KOPT-K1 (cell line): ENCODE data around the gene NALCN.

Experiments used
- H3K27ac ChIP-seq: fragments of 200-600 bp; sonication (generic); 2 replicates; pipeline ENCODE4 v1.5.1; 2016; ENCODE audit warnings: antibody characterized with exemption, mild to moderate bottlenecking, low read depth, low read length; ENCODE audit not compliant: poor library complexity, severe bottlenecking
- H3K36me3 ChIP-seq: fragments of 200-600 bp; sonication (generic); 2 replicates; pipeline ENCODE4 v1.5.1; 2017; ENCODE audit warnings: antibody characterized with exemption, mild to moderate bottlenecking, low read length, moderate library complexity; ENCODE audit not compliant: insufficient read depth
- H3K9me3 ChIP-seq: fragments of 200-600 bp; sonication (generic); 2 replicates; pipeline ENCODE4 v1.5.1; 2017; ENCODE audit warnings: antibody characterized with exemption, low read length, mild to moderate bottlenecking; ENCODE audit not compliant: insufficient read depth, poor library complexity, severe bottlenecking

Gene NALCN

DNA sequence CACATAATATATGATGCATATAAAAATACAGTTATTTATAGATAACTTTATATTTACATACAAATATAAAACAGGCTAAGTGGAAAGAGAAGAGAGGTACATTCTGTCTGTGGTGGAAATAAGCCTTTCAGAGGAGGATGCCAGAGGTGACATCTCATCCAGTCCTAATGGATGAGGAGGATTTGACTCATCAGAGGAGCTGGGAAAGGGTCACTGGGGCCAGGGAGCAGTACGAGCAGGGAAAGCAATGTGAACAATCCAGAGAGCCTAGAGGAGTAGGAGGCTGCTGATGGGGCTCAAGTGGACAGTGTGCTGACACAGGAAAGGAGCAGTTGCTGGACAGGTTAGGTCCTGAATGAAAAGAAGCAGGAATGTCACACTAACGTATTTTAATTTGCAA, 18.6 kb downstream of the NALCN start:
- Histone ChIP-seq H3K36me3 (no peaks in the 10 kb centered on the region), H3K9me3 (no peaks in the 10 kb centered on the region), H3K27ac (no peak overlapping the region)

DNA sequence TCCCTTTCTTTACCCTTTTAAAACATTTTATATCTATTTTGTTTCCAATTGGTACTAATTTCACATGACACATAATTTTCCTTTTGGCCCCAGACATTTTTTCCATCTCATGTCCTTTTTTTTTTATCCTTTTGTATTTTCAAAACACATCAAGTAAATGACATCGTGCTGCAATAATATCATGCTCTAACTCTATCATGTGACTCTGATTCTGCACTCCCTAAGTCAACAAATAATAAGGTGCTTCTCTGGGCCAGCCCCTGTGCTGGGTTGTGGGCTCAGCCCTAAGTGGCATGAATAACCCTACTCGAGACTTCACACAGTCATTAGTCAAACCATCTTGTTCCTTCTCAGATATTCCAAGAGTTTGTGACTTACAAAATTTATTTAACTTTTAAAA, 21.7 kb downstream of the NALCN start:
- H3K27ac ChIP-seq, result no peak overlapping the region
- H3K36me3 ChIP-seq, result no peaks in the 10 kb centered on the region
- H3K9me3 ChIP-seq, result no peaks in the 10 kb centered on the region

DNA sequence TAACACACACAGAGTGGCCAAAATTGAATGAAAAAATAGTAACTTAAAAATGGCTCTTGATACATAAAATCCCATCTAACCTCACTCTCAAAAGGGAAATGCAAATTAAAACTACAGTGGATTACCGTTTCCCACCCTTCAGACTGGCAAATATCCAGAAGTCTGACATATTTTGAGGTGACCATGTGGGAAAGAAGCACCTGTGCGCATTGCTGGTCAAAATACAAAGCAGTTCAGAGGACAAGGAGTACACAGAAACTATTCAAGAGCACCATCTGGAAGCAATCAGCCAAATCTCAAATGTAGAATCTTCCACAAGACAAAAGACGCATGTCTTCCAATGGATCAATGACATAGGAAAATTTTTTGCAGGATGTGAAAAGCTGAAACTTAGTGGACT, 23.2 kb downstream of the NALCN start:
- Histone ChIP-seq H3K36me3 (no peaks in the 10 kb centered on the region), H3K27ac (no peak overlapping the region), H3K9me3 (no peaks in the 10 kb centered on the region)

DNA sequence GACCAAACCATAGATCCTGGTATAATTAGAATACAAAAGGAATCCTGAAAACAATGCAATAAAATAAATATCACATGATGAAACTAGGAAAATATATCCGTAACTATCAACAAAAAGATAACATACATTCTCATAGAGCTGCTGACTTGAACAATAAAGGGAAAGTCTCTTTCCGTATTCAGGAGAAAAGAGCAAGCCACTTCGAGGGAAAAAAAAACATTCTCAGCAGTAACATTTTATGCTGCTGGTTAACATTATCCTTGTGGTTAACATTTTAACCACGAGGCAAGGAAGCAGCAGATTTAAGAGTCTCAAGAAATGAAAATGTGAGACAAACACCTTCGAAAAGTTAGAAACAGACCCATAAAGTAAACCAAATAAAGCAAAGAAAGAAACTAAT, 25.8 kb downstream of the NALCN start:
- Histone ChIP-seq H3K27ac (no peak overlapping the region), H3K36me3 (no peaks in the 10 kb centered on the region), H3K9me3 (no peaks in the 10 kb centered on the region)

DNA sequence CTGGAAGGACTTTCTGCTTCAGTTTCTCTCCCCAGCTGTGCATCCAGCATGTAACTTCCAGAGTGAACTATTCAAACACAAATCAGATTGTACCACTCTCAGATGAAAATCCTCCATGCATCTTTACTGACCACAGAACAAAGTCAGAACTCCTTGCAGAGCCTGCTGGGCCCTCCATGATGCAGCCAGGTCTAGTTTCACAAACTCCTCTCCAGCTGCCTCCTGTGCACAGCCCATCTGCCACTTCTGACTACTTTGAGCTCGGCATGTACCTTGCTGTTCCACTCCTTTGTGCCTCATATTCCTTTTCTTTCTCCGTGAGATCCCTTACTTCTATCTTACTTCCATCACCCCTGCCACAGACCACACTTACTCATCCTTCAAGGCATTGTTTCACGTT, 31.4 kb downstream of the NALCN start:
- no peaks in the 10 kb centered on the region for H3K36me3 ChIP-seq
- H3K9me3 ChIP-seq, result no peaks in the 10 kb centered on the region
- H3K27ac ChIP-seq, result no peak overlapping the region

DNA sequence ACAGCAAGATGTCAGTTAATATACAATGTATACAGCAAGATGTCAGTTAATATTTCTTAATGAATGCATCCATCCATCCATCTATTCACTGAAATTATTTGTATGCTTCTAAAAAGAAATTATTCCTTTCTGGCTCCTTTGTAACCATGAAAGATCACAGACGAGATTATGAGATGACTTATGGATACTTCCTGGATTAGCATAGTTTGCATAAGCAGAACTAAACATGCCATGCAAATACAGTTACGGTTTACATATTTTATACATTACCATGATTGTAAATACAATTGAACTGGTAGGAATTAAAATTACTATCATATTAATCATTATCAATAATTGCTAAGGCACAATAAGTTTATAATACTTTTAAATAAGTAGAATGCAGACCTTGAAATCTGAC, 32.7 kb downstream of the NALCN start:
- Histone ChIP-seq H3K9me3 (no peaks in the 10 kb centered on the region), H3K27ac (no peak overlapping the region), H3K36me3 (no peaks in the 10 kb centered on the region)

DNA sequence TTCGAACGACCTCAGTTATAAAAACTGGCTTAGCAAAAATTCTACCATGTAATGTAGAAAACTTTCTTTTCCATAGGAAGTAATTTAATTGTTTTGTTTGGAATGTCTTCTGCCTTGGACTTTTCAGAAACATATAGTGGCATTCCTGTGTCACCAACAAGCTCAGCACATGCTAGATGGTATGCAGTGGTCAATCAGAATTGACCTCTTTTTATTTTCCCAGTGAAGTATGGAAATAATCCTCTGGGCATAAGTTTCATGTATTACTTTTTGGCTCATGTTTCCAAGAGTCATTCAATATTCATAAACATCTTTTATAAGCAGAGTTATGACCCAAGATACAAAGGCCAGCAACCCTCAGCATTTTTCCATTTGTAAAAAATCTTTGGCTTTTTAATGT, 33.6 kb downstream of the NALCN start:
- no peak overlapping the region for H3K27ac ChIP-seq
- H3K36me3 ChIP-seq, result no peaks in the 10 kb centered on the region
- no peaks in the 10 kb centered on the region for H3K9me3 ChIP-seq

DNA sequence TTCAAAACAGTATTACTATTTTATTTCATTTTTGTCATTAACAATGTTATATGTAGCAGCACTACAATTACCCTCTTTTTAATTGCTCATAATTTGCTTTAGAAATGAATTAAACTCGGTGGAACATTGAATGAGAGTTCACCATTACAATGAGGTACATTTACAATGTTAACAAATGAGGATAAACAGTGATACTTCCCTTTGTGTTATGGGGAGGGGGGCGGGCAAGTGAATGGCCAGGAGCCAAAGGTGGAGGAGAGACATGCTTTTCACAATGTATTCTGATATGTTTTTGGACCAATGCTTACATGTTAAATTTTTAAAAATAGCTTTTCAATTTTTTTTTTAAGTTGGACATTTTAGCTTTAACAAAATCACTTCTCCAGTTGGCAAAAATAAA, 34.2 kb downstream of the NALCN start:
- H3K27ac ChIP-seq, result no peak overlapping the region
- H3K36me3 ChIP-seq, result no peaks in the 10 kb centered on the region
- no peaks in the 10 kb centered on the region for H3K9me3 ChIP-seq

DNA sequence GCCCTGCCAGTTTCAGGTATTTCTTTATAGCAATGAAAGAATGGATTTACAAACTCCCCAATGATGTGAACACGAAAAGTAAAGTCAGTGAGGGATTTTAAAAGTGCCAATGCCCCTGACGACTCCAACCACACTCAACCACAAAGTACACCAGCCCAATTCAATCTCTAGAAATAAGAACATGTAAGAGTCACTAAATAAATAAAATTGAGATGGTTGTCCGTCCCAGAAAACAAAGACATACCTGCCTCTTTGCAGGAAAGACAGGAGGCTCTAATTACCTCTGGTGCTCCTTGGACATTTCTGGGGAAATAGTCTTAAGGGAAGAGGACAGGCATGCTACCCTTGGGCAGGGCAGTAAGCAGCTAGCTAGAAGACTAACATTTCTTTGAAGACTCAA, 55.8 kb downstream of the NALCN start:
- no peaks in the 10 kb centered on the region for H3K36me3 ChIP-seq
- no peak overlapping the region for H3K27ac ChIP-seq
- H3K9me3 ChIP-seq, result no peaks in the 10 kb centered on the region

DNA sequence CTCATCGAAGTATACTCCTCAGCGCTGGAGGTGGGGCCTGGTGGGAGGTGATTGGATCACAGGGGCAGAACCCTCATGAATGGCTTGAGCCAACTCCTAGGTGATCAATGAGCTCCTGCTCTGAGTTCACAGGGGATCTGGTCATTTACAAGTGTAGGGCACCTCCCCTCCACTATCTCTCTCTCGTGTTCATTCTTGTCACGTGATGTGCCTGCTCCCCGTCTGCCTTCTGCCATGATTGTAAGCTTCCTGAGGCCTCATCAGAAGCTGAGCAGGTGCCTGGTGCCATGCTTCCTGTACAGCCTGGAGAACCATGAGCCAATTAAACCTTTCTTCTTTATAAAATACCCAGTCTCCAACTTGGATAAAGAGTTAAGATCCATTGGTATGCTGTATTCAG, 61.4 kb downstream of the NALCN start:
- Histone ChIP-seq H3K36me3 (no peaks in the 10 kb centered on the region), H3K27ac (no peak overlapping the region), H3K9me3 (no peaks in the 10 kb centered on the region)

DNA sequence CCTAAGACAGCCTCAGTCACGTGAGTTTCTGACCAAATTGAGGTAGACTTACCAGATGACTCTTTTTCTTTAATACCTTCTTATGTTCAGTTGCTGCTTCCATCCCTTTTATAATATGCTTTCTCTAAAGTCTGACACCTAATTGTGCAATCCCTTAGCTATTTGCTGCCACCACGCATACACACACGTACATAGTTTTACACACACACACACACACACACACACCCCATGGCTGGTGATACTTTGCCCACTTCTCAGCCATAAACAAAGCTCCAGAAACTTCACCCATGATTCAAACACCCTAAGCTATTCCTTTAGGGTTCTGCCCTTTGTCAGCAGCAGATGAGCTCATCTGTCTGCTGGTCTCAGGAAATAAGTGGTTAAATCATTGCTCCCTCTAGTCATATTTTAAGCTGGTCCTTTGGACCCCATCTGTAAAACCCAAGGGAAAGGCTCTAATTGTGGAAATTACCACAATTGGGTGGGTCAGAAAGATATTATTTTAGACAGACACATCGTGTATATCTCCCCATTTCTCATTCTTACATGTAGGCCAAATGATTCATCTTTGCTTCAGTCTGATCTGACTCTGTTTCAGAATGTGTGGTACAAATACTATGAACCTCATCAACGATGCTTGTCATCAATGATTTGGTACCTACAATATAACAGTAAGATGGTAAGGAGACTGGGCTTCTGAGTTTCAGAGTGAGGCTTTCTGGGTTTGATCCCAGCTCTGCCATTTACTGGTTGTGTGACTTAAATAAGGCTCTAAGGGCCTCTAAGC, 69.2 kb downstream of the NALCN start:
- Histone ChIP-seq H3K36me3 (no peaks in the 10 kb centered on the region), H3K9me3 (no peaks in the 10 kb centered on the region), H3K27ac (no peak overlapping the region)

DNA sequence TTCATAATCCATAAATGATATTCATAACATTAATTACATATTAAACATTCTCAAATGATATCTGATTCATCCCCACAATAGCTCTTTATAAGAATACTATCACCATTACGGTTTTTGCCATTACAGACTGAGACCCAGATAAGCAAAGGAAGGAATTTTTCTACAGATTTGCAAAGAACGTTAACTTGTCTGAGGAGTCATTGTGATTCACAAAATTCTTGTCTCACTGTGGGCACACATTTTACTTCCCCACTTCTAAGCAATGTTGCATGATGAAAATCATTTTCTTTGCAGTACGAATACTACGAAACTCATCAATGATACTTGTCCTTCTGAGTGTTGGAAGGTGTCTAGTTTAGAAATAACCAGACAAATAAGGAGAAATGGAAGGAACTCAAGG, 70.1 kb downstream of the NALCN start:
- Histone ChIP-seq H3K27ac (no peak overlapping the region), H3K36me3 (no peaks in the 10 kb centered on the region), H3K9me3 (no peaks in the 10 kb centered on the region)

DNA sequence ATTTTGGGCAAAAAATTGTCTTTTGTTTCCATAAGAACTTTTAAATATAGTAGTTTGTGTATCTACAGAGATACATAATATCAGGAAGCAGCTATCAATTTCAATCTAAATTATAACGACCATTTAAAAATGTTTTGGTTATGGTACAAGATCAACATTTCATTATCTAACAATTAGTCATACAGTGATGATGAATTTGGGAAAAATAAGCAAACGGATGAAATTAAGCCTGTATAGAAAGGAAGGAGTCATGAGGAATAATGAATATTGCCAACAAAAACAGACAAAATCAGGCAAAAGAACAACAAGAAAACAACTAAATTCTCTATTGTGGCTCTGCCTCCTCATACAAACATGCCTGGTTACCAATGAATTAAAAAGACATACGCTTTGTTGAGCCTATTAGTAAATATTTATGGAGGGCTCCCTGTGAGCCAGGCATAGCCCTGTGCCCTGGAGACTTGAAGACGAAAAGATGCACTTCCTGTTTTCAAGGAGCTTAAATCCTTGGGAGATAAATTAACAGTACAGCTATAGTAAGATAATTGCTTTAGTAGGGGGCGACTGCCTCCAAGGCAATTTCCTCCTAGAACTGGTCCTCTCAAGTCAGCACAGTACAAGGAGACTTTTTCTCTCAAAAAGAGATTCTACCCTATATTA, 73.0 kb downstream of the NALCN start:
- no peaks in the 10 kb centered on the region for H3K9me3 ChIP-seq
- H3K36me3 ChIP-seq, result no peaks in the 10 kb centered on the region
- H3K27ac ChIP-seq, result no peak overlapping the region

DNA sequence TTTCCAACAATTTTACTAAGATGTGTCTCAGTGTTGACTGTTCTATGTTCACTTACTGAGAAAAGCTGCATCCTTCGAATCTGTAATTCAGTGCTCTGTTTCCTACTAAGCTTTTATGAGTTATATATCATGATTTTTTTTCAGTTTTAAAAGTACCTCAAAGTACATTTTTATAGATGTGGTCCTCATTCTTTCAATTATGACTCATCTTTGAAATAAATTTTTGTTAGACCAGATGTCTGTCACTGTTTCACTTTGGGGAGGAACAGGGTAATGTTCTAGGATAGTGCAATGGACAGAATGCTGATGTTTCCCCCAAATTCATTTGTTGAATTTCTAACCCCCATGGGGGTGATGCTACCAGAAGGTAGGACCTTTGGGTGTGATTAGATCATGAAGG, 74.8 kb downstream of the NALCN start:
- Histone ChIP-seq H3K36me3 (no peaks in the 10 kb centered on the region), H3K9me3 (no peaks in the 10 kb centered on the region), H3K27ac (no peak overlapping the region)

DNA sequence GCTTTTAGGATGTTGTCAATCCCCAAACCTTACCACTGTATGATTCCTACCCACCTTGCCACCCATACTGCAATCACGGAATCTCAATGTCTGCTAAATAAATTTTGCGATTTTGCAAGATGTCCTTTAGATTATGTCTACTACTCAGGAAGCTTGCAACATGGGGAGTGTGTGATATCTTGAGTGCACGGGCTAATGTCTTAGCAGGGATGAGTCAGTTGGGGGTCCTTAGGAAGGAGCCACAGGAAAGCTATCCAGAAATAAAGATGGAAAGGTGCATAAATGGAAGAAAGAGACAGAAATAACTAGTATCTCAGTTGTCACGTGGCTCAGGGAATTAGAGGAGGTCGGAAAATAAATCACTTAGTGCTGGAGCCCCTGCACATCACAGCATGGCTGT, 77.1 kb downstream of the NALCN start:
- Histone ChIP-seq H3K9me3 (no peaks in the 10 kb centered on the region), H3K36me3 (no peaks in the 10 kb centered on the region), H3K27ac (no peak overlapping the region)

DNA sequence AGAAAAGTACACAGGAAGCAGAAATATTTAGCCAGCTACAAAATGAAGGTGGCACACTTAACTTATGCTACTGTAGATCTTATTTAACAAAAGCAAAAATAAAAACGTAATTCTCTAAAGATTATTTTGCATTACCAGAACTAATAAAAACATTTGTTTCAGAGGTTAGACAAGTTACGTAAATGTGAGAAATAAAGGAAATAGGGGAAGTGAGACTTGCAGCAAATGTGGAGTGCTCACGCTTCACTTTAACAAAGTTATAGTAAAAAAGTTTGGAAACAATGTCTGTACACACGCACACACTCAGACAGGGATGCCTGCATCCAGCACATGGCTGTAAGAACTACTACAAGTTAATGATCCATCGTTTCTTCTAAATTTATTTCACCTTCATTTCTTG, 83.7 kb downstream of the NALCN start:
- Histone ChIP-seq H3K27ac (no peak overlapping the region), H3K36me3 (no peaks in the 10 kb centered on the region), H3K9me3 (no peaks in the 10 kb centered on the region)
